ENCODE results near the gene TMEM52.

Gene TMEM52

DNA sequence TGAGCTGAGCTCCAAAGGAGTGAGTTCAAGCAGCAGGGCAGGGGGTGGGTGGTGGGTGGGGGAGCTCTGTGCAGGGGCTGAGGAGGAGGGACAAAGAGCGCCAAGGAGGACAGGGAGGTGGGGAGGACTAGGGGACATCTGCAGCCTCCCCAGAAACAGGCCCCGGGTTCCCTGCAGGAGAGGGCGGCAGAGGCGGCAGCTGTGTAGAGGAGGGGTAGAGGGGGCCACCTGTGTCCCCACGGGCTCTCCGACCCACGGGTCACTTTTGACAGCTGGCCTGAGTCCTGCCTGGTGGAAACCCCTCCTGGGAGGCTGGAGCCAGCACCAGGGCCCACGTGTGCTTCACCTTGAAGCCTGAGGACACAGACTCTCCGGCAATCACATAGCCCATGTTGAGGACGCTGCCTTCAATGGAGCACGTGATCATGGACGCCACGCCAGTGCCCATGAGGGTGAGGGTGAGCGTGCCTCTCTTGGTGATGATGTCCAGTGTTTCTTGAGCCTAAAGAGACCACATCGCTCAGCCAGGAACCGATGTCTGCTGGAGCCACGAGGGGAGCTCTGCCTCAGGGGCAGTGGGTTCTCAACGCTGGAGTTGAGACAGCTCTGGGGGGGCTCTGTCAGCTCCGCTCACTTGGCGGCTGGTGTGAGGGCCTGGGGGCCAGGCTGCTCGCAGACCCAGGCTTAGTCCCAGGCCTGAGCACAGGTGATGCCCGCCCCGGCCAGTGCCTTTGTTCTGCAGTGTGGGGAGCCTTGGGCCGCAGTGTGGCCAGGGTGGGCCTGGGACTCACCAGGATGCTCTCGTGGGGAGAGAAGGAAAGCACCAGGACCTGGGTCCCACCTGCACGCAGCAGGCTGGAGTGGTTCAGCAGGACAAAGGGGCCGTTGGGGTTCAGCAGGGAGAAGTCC lies 6.6 kb upstream of the TMEM52 start:
- Mint-ChIP-seq H3K36me3 (ENCODE audit: low read depth) (no peaks in the 10 kb centered on the region), H3K9me3 (no peaks in the 10 kb centered on the region), H3K27ac (no peak overlapping the region), H3K4me3 (no peak overlapping the region), H3K4me1 (ENCODE audit: low read depth) (no peaks in the 10 kb centered on the region), H3K27me3 (no peaks in the 10 kb centered on the region)

DNA sequence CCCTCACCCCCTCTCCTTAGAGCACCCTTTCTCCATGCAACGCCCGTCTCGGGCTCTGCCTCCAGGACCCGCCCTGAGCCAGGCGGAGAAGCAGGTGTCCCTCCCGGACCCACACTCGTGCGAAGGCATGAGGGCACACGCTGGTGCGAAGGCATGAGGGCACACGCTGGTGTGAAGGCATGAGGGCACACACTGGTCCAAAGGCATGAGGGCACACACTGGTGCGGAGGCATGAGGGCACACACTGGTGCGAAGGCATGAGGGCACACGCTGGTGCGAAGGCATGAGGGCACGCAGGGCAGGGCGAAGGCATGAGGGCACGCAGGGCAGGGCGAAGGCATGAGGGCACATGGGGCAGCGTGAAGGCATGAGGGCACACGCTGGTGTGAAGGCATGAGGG lies 5.8 kb upstream of the TMEM52 start:
- no peaks in the 10 kb centered on the region for H3K9me3 Mint-ChIP-seq

DNA sequence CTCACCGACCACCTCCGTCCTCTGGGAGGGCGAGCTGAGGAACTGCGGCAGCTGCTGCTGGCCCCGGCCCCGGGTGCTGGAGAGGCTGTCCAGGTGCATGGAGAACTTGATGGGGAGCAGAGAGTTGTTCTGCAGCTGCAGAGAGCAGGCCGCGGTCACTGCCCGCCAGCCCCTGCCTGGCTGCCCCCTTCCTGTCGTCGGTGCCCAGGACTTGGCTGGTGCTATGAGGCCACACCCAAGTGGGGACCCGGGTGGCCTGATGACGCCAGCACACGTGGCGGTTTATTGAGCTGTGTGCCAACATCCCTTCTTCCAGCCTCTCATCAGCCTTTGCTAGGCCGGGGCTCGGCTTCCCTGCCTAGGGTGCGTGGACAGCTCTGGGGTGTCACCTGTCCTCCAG lies 5.3 kb upstream of the TMEM52 start:
- Mint-ChIP-seq H3K4me3 (no peak overlapping the region), H3K27me3 (no peaks in the 10 kb centered on the region), H3K27ac (no peak overlapping the region), H3K36me3 (ENCODE audit: low read depth) (no peaks in the 10 kb centered on the region), H3K9me3 (no peaks in the 10 kb centered on the region), H3K4me1 (ENCODE audit: low read depth) (peaks cover 3% of the 10 kb centered on the region)

More for the DNA sequence above, 5.8 kb upstream of the TMEM52 start:
- H3K36me3 Mint-ChIP-seq (ENCODE audit: low read depth) = no peaks in the 10 kb centered on the region
- no peaks in the 10 kb centered on the region for H3K4me1 Mint-ChIP-seq (ENCODE audit: low read depth)
- H3K27ac Mint-ChIP-seq = no peak overlapping the region
- no peaks in the 10 kb centered on the region for H3K27me3 Mint-ChIP-seq
- H3K4me3 Mint-ChIP-seq = no peak overlapping the region

DNA sequence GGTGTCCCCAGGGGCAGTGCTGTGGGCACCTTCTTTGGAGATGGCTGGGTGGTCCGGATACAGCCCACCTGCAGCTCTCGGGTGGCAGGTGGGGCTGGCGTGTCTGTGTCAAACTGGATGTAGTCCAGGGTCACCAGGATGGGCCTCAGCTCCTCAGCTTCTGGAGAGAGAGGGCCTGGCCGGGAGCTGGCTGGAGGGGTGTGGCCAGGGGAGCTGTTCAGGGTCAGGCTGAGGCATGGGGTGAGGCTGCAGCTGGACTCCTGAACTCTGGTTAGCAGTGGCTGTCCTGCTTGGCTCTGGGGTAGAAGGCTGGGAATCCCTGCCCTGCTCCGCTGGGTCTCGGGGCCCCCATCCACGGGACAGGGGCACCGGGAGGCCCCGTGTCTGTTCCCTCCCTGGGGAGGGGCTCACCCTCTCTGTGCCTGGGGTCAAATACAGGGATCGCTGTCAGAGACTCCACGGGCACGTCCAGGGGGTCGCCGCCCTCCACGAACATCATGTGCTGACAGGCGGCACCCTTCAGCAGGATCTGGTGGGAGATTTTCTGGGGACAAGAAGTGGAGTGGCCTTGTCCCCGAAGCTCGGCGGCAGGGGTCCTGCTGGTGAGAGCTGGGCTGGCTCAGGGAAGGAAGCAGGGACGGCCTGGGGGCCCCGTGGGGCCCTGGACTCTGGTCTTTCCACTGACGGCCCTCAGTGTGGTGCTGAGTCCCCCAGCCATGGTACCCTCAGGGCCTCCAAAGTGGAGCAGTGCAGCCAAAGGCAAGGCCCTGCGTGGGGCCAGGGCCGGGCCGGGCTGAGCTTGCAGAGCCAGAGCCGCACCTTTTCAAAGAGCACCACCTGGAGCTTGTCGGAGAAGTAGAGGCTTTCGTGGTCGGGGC lies 4.1 kb upstream of the TMEM52 start:
- H3K36me3 Mint-ChIP-seq (ENCODE audit: low read depth) = no peaks in the 10 kb centered on the region
- no peaks in the 10 kb centered on the region for H3K9me3 Mint-ChIP-seq
- H3K4me1 Mint-ChIP-seq (ENCODE audit: low read depth) = peaks cover 3% of the 10 kb centered on the region
- H3K27ac Mint-ChIP-seq = no peak overlapping the region
- H3K27me3 Mint-ChIP-seq = no peaks in the 10 kb centered on the region
- no peak overlapping the region for H3K4me3 Mint-ChIP-seq

DNA sequence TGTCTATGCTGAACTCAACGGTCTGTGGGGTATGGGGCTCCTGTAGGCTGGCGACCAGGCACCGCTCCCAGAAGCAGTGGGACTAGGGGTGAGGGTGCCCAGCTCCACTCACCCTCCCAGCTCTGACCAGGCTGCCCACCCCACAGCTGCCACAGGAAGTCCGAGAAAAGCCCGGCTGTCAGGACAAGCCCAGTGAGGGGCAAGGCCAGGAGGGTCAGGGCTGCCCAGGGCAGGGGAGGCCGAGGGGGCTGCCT lies 3.5 kb upstream of the TMEM52 start:
- peaks cover 3% of the 10 kb centered on the region for H3K4me1 Mint-ChIP-seq (ENCODE audit: low read depth)
- no peak overlapping the region for H3K4me3 Mint-ChIP-seq
- H3K27ac Mint-ChIP-seq = no peak overlapping the region
- H3K9me3 Mint-ChIP-seq = no peaks in the 10 kb centered on the region
- no peaks in the 10 kb centered on the region for H3K27me3 Mint-ChIP-seq
- no peaks in the 10 kb centered on the region for H3K36me3 Mint-ChIP-seq (ENCODE audit: low read depth)

GRCh38 chr1:1921901-1922701 lies 3.0 kb upstream of the TMEM52 start:
- H3K27ac Mint-ChIP-seq = no peak overlapping the region
- H3K36me3 Mint-ChIP-seq (ENCODE audit: low read depth) = no peaks in the 10 kb centered on the region
- H3K9me3 Mint-ChIP-seq = no peaks in the 10 kb centered on the region
- H3K27me3 Mint-ChIP-seq = no peaks in the 10 kb centered on the region
- H3K4me3 Mint-ChIP-seq = no peak overlapping the region
- peaks cover 3% of the 10 kb centered on the region for H3K4me1 Mint-ChIP-seq (ENCODE audit: low read depth)

- Mint-ChIP-seq H3K27ac (no peak overlapping the region), H3K27me3 (no peaks in the 10 kb centered on the region), H3K36me3 (ENCODE audit: low read depth) (no peaks in the 10 kb centered on the region), H3K4me3 (no peak overlapping the region), H3K9me3 (no peaks in the 10 kb centered on the region), H3K4me1 (ENCODE audit: low read depth) (peaks cover 3% of the 10 kb centered on the region)
Measured at GRCh38 chr1:1921459-1921862, 2.4 kb upstream of the TMEM52 start.

DNA sequence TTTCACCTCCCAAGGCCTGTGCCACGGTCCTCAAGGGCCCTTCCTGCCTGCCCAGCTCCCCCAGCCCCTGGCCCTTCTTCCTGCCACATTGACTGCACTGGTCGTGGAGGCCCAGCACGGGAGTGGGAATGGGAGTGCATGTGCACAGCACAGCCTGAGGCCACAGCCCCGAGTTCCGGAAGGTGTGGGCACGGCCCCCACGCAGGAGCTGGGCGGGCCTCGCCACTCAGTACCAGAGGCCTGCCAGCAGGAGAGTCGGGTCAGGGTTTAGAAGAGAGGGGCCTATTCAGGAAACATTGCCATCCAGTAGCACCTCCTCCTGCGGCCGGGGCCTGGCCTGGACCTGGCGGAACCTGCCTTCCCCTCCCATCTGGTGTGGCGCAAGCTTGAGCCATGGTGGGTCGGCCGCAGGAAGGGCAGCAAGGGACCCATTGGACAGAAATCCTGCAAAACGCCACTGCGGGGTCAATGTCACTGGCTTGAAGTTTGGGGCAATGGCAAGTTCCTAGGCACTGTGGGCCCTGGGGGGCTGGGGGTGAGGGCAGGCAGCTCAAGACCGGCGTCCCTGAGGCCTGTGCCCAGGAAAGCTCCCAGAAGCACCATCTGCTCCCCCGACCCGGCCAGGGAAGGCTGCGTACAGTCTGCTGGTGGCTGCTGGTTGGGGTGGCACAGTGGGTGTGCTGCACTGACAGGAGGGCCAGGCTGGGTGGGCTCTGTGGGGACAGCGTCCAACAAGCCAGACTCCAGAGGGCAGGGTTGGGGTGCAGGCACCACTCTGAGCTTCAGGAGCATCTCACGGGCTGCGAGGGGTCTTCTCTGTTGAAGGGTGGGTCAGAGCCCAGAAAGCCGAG lies 1.8 kb upstream of the TMEM52 start:
- Mint-ChIP-seq H3K9me3 (no peaks in the 10 kb centered on the region), H3K27me3 (no peaks in the 10 kb centered on the region), H3K4me3 (no peak overlapping the region), H3K36me3 (ENCODE audit: low read depth) (no peaks in the 10 kb centered on the region), H3K27ac (no peak overlapping the region), H3K4me1 (ENCODE audit: low read depth) (peaks cover 3% of the 10 kb centered on the region)

DNA sequence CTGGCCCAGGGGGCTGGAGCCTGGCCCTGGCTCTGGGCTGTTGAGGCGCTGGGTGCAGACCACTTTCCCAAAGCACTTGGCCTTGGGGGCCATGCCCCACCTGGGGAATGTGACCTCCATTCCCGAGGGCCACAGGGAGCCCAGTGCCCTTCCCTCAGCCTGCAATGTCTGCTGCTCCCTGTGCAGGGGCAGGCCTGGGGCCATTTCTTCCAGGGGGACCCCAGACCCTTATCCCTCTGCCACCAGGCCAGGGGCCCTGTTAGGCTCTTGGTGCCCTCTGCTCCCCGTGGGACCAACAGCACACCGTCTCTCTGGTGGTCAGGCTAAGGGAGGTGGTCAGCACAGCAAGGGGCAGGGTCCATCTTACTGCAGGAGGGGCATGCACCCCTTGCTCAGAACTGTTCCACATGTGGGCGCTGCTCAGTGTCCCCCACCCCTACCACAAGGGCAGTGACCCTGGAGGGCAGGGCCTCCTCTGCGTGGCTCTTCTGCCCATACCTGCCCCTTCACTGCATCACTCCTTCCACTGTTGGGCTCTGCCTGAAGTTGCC lies 1.1 kb upstream of the TMEM52 start:
- Mint-ChIP-seq H3K4me3 (no peak overlapping the region), H3K36me3 (ENCODE audit: low read depth) (no peaks in the 10 kb centered on the region), H3K9me3 (no peaks in the 10 kb centered on the region), H3K27me3 (no peaks in the 10 kb centered on the region), H3K4me1 (ENCODE audit: low read depth) (peaks cover 3% of the 10 kb centered on the region), H3K27ac (no peak overlapping the region)

GRCh38 chr1:1919304-1920056 lies 401 bp upstream of the TMEM52 start:
- Mint-ChIP-seq H3K36me3 (ENCODE audit: low read depth) (no peaks in the 10 kb centered on the region), H3K4me1 (ENCODE audit: low read depth) (peaks cover 3% of the 10 kb centered on the region), H3K4me3 (peak overlapping the region; percentile 43), H3K27me3 (no peaks in the 10 kb centered on the region), H3K9me3 (no peaks in the 10 kb centered on the region), H3K27ac (no peak overlapping the region)

GRCh38 chr1:1917995-1918900 lies 831 bp downstream of the TMEM52 start:
- Mint-ChIP-seq H3K27ac (no peak overlapping the region), H3K9me3 (no peaks in the 10 kb centered on the region), H3K27me3 (peaks cover 5% of the 10 kb centered on the region), H3K4me3 (peak overlapping the region; percentile 41), H3K36me3 (ENCODE audit: low read depth) (no peaks in the 10 kb centered on the region), H3K4me1 (ENCODE audit: low read depth) (peaks cover 3% of the 10 kb centered on the region)

- Mint-ChIP-seq H3K4me1 (ENCODE audit: low read depth) (peaks cover 3% of the 10 kb centered on the region), H3K9me3 (no peaks in the 10 kb centered on the region), H3K27ac (no peak overlapping the region), H3K36me3 (ENCODE audit: low read depth) (no peaks in the 10 kb centered on the region), H3K4me3 (no peak overlapping the region), H3K27me3 (peaks cover 5% of the 10 kb centered on the region)
Measured at GRCh38 chr1:1917304-1917976, 1.6 kb downstream of the TMEM52 start.

All from stimulated activated naive CD8-positive, alpha-beta T cell treated with anti-CD3 and anti-CD28 coated beads, Interleukin-15, Interleukin-2, amounts not matched to agents 100 ng/mL and 50 ng/mL, for 24 hours (primary cell).